ENCODE data around the gene CAB39L. TPM values are rescaled to one million over a fixed set of nuclear protein-coding genes. Genes with fewer than 3 reads are reported as not detected.

The CAB39L gene
- total RNA-seq, 2 donors from 2014 or later = 5.3 to 8.6 TPM

DNA sequence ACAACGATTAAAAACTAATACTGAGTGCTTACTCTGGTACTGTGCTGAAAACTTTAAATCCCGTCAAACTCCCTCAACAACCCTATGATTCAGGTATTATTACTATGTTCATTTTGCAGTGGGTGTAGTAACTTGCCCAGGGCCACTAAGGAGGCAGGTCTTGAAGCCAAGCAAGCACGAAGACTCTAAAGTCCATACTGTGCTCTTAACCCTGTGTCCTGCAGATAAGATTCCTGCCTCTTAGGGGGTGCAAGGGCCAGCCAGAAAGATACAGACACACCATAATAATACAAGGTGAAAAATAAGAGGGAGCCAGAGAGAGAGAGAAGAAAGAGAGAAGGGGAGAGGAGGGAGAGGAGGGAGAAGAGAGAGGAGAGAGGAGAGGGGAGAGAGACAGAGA lies 100.6 kb downstream of the CAB39L start:
- 94% methylated on average over 3 of the region's 3 CpGs; no CpG with 5 or more reads in 1 of the 2 experiments for WGBS, 2 experiments (ENCODE audit: insufficient coverage in 1 of 2, insufficient read length in 1 of 2)
- Histone ChIP-seq H3K9ac (ENCODE audit: extremely low read depth, low read length, poor library complexity, severe bottlenecking) (no peak overlapping the region), H3K4me1 (ENCODE audit: control insufficient read depth, insufficient read depth, low read length) (no peaks in the 10 kb centered on the region), H3K9me3 (ENCODE audit: control insufficient read depth, low read length) (no peaks in the 10 kb centered on the region), H3K4me3 (ENCODE audit: low read length) (no peak overlapping the region), H3K36me3 (ENCODE audit: control insufficient read depth, insufficient read depth, low read length) (no peaks in the 10 kb centered on the region), H3K27me3 (ENCODE audit: control insufficient read depth, insufficient read depth, low read length, poor library complexity, severe bottlenecking) (no peaks in the 10 kb centered on the region), H3K27ac (ENCODE audit: low read depth, low read length) (no peak overlapping the region)
- H3K9me3 Mint-ChIP-seq = no peaks in the 10 kb centered on the region
- TF ChIP-seq, protein P1, sequence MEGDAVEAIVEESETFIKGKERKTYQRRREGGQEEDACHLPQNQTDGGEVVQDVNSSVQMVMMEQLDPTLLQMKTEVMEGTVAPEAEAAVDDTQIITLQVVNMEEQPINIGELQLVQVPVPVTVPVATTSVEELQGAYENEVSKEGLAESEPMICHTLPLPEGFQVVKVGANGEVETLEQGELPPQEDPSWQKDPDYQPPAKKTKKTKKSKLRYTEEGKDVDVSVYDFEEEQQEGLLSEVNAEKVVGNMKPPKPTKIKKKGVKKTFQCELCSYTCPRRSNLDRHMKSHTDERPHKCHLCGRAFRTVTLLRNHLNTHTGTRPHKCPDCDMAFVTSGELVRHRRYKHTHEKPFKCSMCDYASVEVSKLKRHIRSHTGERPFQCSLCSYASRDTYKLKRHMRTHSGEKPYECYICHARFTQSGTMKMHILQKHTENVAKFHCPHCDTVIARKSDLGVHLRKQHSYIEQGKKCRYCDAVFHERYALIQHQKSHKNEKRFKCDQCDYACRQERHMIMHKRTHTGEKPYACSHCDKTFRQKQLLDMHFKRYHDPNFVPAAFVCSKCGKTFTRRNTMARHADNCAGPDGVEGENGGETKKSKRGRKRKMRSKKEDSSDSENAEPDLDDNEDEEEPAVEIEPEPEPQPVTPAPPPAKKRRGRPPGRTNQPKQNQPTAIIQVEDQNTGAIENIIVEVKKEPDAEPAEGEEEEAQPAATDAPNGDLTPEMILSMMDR (conservative IDR thresholded peaks at IDR 0.05) = no peak
- no peak for DNase-seq
- no peaks in the 10 kb centered on the region for H3K4me1 Mint-ChIP-seq
- H3K4me3 Mint-ChIP-seq = no peak overlapping the region
- no peak overlapping the region for H3K27ac Mint-ChIP-seq
- H3K27me3 Mint-ChIP-seq (ENCODE audit: insufficient read depth) = no peaks in the 10 kb centered on the region
- no peaks in the 10 kb centered on the region for H3K36me3 Mint-ChIP-seq (ENCODE audit: low read depth)

DNA sequence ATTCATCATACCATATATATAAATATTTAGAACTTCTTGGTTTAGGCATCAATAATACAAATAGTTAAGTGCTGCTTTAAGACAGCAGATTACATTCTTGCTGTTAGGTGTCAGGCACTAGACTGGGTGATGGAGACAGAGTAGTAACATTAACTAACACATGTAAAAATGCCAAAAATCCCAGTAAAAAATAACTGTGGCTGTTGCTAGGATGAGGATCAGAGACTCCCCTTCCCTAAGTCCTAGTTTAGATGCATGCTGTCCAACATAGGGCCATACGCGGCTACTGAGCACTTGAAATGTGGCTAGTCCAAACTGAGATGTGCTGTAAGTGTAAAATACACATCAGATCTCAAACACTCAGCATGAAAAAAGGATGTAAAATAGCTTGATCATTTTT lies 101.4 kb downstream of the CAB39L start:
- Mint-ChIP-seq H3K27ac (no peak overlapping the region), H3K9me3 (no peaks in the 10 kb centered on the region), H3K4me1 (no peaks in the 10 kb centered on the region), H3K36me3 (ENCODE audit: low read depth) (no peaks in the 10 kb centered on the region), H3K4me3 (no peak overlapping the region), H3K27me3 (ENCODE audit: insufficient read depth) (no peaks in the 10 kb centered on the region)
- no peak overlapping the region for H3K27ac ChIP-seq (ENCODE audit: low read depth, low read length)
- no peak overlapping the region for H3K4me3 ChIP-seq (ENCODE audit: low read length)
- no peaks in the 10 kb centered on the region for H3K4me1 ChIP-seq (ENCODE audit: control insufficient read depth, insufficient read depth, low read length)
- 84% methylated on average over 2 of the region's 2 CpGs; no CpG with 5 or more reads in 1 of the 2 experiments for WGBS, 2 experiments (ENCODE audit: insufficient coverage in 1 of 2, insufficient read length in 1 of 2)
- no peak overlapping the region for H3K9ac ChIP-seq (ENCODE audit: extremely low read depth, low read length, poor library complexity, severe bottlenecking)
- DNase-seq = no peak
- H3K9me3 ChIP-seq (ENCODE audit: control insufficient read depth, low read length) = no peaks in the 10 kb centered on the region
- TF ChIP-seq, protein P1 (conservative IDR thresholded peaks at IDR 0.05) = no peak
- no peaks in the 10 kb centered on the region for H3K27me3 ChIP-seq (ENCODE audit: control insufficient read depth, insufficient read depth, low read length, poor library complexity, severe bottlenecking)
- H3K36me3 ChIP-seq (ENCODE audit: control insufficient read depth, insufficient read depth, low read length) = no peaks in the 10 kb centered on the region

DNA sequence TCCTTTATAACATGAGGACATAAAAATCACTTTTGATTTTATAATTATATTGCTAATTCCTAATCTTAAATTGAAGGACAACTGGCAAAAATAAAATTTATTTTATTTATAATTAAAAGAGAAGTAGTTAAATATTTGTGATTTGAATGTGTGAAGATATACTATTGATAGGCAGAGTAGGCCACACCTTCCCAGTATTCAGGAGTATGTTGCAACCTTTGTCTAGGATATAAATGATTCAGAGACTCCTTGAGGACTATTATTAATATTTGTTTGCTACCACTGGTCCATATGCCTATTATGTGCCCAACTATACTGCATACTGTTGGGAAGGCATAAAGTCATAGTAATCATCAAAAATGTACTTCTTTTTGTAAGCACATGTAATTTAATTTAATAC lies 101.9 kb downstream of the CAB39L start:
- no peaks in the 10 kb centered on the region for H3K9me3 ChIP-seq (ENCODE audit: control insufficient read depth, low read length)
- H3K27me3 ChIP-seq (ENCODE audit: control insufficient read depth, insufficient read depth, low read length, poor library complexity, severe bottlenecking) = no peaks in the 10 kb centered on the region

More for the DNA sequence above, 101.9 kb downstream of the CAB39L start:
- Mint-ChIP-seq H3K9me3 (no peaks in the 10 kb centered on the region), H3K4me1 (no peaks in the 10 kb centered on the region), H3K36me3 (ENCODE audit: low read depth) (no peaks in the 10 kb centered on the region), H3K27ac (no peak overlapping the region), H3K27me3 (ENCODE audit: insufficient read depth) (no peaks in the 10 kb centered on the region), H3K4me3 (no peak overlapping the region)
- Histone ChIP-seq H3K36me3 (ENCODE audit: control insufficient read depth, insufficient read depth, low read length) (no peaks in the 10 kb centered on the region), H3K9ac (ENCODE audit: extremely low read depth, low read length, poor library complexity, severe bottlenecking) (no peak overlapping the region), H3K4me1 (ENCODE audit: control insufficient read depth, insufficient read depth, low read length) (no peaks in the 10 kb centered on the region), H3K27ac (ENCODE audit: low read depth, low read length) (no peak overlapping the region), H3K4me3 (ENCODE audit: low read length) (no peak overlapping the region)
- TF ChIP-seq, protein P1 (conservative IDR thresholded peaks at IDR 0.05) = no peak
- no peak for DNase-seq
